ENCODE results near the gene ANHX. TPM values are rescaled to one million over a fixed set of nuclear protein-coding genes. Genes with fewer than 3 reads are reported as not detected.

Gene ANHX
- polyA plus RNA-seq, 3 donors, result not detected

GRCh38 chr12:133222211-133222610 lies 13.5 kb downstream of the ANHX start:
- intact Hi-C loops (cut with micrococcal nuclease), result no loop called here
- WGBS (ENCODE audit: insufficient coverage), result 90% methylated on average over 2 of the region's 10 CpGs
- no peaks in the 10 kb centered on the region for H3K4me1 ChIP-seq (ENCODE audit: control insufficient read depth in 1 of 2, insufficient read depth in 2 of 2, low read length in 2 of 2)
- H3K27ac ChIP-seq (ENCODE audit: low read depth in 1 of 2, low read length in 2 of 2), result no peak overlapping the region
- H3K9ac ChIP-seq (ENCODE audit: insufficient read depth, low read length, poor library complexity, severe bottlenecking), result no peak overlapping the region
- Mint-ChIP-seq H3K4me1 (no peaks in the 10 kb centered on the region), H3K36me3 (no peaks in the 10 kb centered on the region), H3K9me3 (peaks cover 65 to 100% (median 96%) of the 10 kb centered on the region in 7 donors), H3K27me3 (ENCODE audit: low read depth in 3 of 3) (peaks cover 0 to 4% (median 1%) of the 10 kb centered on the region in 3 donors), H3K4me3 (no peak overlapping the region), H3K27ac (no peak overlapping the region)
- no peak overlapping the region for H3K4me2 ChIP-seq (replicated peaks; ENCODE audit: extremely low read depth, low read length, poor library complexity, severe bottlenecking)
- no peaks in the 10 kb centered on the region for H3K36me3 ChIP-seq (replicated peaks in 1 of 2; ENCODE audit: control insufficient read depth in 1 of 2, insufficient read depth in 2 of 2, low read length in 2 of 2)
- peaks cover 97 to 98% of the 10 kb centered on the region in 2 donors for H3K9me3 ChIP-seq (replicated peaks in 1 of 2; ENCODE audit: control insufficient read depth in 1 of 2, insufficient read depth in 1 of 2, low read length in 2 of 2)
- no peak overlapping the region for H2AFZ ChIP-seq (ENCODE audit: insufficient read depth, low read depth, low read length, poor library complexity, severe bottlenecking)
- no peak overlapping the region for H3K4me3 ChIP-seq (replicated peaks in 1 of 3; ENCODE audit: low read depth in 2 of 3, low read length in 3 of 3)
- TF ChIP-seq, protein P1, sequence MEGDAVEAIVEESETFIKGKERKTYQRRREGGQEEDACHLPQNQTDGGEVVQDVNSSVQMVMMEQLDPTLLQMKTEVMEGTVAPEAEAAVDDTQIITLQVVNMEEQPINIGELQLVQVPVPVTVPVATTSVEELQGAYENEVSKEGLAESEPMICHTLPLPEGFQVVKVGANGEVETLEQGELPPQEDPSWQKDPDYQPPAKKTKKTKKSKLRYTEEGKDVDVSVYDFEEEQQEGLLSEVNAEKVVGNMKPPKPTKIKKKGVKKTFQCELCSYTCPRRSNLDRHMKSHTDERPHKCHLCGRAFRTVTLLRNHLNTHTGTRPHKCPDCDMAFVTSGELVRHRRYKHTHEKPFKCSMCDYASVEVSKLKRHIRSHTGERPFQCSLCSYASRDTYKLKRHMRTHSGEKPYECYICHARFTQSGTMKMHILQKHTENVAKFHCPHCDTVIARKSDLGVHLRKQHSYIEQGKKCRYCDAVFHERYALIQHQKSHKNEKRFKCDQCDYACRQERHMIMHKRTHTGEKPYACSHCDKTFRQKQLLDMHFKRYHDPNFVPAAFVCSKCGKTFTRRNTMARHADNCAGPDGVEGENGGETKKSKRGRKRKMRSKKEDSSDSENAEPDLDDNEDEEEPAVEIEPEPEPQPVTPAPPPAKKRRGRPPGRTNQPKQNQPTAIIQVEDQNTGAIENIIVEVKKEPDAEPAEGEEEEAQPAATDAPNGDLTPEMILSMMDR (IDR thresholded peaks at IDR 0.05), result no peak
- no peaks in the 10 kb centered on the region for H3K27me3 ChIP-seq (ENCODE audit: control insufficient read depth in 2 of 2, insufficient read depth in 2 of 2, low read length in 2 of 2)
- no peaks in the 10 kb centered on the region for H4K20me1 ChIP-seq (ENCODE audit: insufficient read depth, low read length)
- DNase-seq, result no peak
- H3K79me2 ChIP-seq (ENCODE audit: insufficient read depth, low read length), result no peaks in the 10 kb centered on the region

DNA sequence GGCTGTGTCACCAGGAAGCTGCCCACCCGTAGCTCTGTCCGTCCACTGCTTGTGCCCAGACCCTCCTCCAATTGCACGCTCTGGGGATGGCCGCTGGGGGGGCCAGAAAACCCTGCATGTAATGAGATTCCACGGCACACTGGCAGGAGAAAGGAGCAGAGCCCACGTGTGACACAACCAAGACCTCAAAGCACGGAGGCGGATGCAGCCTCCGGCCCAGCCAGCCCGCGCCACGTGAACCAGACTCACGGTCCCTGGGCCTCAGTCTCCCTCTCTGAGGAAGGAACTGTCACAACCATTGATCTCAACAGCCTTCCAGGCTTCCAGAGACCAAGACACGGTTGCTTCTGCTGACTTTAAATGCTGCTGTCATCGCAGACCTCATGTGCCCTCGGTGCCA lies 14.4 kb downstream of the ANHX start:
- H3K27me3 Mint-ChIP-seq (ENCODE audit: low read depth in 3 of 3), result peaks cover 0 to 4% (median 1%) of the 10 kb centered on the region in 3 donors
- H3K4me3 Mint-ChIP-seq, result no peak overlapping the region
- H3K36me3 Mint-ChIP-seq, result no peaks in the 10 kb centered on the region
- Histone ChIP-seq H4K20me1 (ENCODE audit: insufficient read depth, low read length) (no peaks in the 10 kb centered on the region), H3K27ac (ENCODE audit: low read depth in 1 of 2, low read length in 2 of 2) (no peak overlapping the region), H3K4me3 (replicated peaks in 1 of 3; ENCODE audit: low read depth in 2 of 3, low read length in 3 of 3) (no peak overlapping the region), H3K27me3 (ENCODE audit: control insufficient read depth in 2 of 2, insufficient read depth in 2 of 2, low read length in 2 of 2) (no peaks in the 10 kb centered on the region), H3K9me3 (replicated peaks in 1 of 2; ENCODE audit: control insufficient read depth in 1 of 2, insufficient read depth in 1 of 2, low read length in 2 of 2) (peaks cover 97 to 98% of the 10 kb centered on the region in 2 donors), H3K36me3 (replicated peaks in 1 of 2; ENCODE audit: control insufficient read depth in 1 of 2, insufficient read depth in 2 of 2, low read length in 2 of 2) (no peaks in the 10 kb centered on the region), H3K4me2 (replicated peaks; ENCODE audit: extremely low read depth, low read length, poor library complexity, severe bottlenecking) (no peak overlapping the region), H3K4me1 (ENCODE audit: control insufficient read depth in 1 of 2, insufficient read depth in 2 of 2, low read length in 2 of 2) (no peaks in the 10 kb centered on the region), H3K79me2 (ENCODE audit: insufficient read depth, low read length) (no peaks in the 10 kb centered on the region), H2AFZ (ENCODE audit: insufficient read depth, low read depth, low read length, poor library complexity, severe bottlenecking) (no peak overlapping the region), H3K9ac (ENCODE audit: insufficient read depth, low read length, poor library complexity, severe bottlenecking) (no peak overlapping the region)
- 91% methylated on average over 16 of the region's 16 CpGs for WGBS (ENCODE audit: insufficient coverage)
- H3K27ac Mint-ChIP-seq, result no peak overlapping the region
- H3K4me1 Mint-ChIP-seq, result no peaks in the 10 kb centered on the region
- no peak for DNase-seq
- peaks cover 63 to 100% (median 97%) of the 10 kb centered on the region in 7 donors for H3K9me3 Mint-ChIP-seq
- intact Hi-C loops (cut with micrococcal nuclease), result no loop called here
- TF ChIP-seq, protein P1 (IDR thresholded peaks at IDR 0.05), result no peak
